ENCODE measurements around the gene THAP8.

THAP8 gene

GRCh38 chr19:35991731-35992450 lies 62.2 kb downstream of the THAP8 start:
- no peak for DNase-seq

- no peak for DNase-seq
Observed at GRCh38 chr19:35990771-35991730, 63.0 kb downstream of the THAP8 start.

- DNase-seq, result no peak
Observed at GRCh38 chr19:35990156-35990555, 63.9 kb downstream of the THAP8 start.

- no peak for DNase-seq
Observed at GRCh38 chr19:35988824-35989223, 65.3 kb downstream of the THAP8 start.

DNA sequence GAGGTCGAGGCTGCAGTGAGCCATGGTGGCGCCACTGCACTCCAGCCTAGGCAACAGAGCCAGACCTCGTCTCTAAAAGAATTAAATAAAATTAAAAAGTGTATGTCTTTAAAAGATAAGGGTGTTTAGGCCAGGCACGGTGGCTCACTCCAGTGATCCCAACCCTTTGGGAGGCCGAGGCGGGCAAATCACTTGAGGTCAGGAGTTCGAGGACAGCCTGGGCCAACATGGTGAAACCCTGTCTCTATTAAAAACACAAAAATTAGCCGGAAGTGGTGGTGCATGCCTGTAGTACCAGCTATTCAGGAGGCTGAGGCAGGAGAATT lies 66.6 kb downstream of the THAP8 start:
- DNase-seq, result no peak

DNA sequence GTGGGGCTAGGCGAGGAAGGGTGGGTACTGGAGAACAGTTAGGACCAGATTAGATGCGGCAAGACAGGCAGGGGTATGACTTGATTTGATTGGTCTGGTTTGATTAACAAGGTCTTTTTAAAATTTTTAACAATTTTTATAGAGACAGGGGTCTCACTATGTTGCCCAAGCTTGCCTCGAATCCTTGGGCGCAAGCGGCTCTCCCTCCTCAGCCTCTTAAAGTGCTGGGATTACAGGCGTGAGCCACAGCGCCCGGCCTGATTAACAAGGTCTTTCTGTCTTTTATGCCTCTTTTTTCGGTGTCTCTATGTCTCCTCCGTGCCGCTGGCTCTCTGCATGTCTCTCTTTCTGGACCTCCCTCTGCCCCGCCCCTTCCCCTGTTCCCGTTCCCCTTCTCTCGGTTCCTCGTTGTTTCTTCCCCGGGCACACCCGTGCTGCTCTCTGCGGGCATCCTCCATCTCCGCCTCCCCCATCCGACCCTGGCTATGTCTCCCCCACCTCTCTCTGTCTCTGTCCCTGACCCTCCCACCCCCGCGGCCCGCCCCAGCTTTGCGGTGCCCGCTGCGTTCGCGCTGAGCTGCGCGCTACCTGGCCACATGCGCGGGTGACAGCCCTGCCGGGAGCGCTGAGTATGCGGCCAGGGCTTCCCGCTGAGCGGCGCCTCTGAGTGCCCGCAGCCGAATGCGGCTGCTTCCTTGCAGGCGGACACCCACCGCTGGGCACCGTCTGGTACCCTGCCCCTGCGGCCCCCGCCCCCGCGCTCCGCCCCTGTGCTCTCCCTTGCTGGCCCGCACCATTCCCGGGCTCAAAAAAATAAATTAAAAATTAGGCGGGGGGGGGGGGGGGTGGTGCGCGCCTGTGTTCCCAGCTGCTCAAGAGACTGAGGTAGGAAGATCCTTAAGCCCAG lies 67.2 kb downstream of the THAP8 start:
- no peak for DNase-seq

DNA sequence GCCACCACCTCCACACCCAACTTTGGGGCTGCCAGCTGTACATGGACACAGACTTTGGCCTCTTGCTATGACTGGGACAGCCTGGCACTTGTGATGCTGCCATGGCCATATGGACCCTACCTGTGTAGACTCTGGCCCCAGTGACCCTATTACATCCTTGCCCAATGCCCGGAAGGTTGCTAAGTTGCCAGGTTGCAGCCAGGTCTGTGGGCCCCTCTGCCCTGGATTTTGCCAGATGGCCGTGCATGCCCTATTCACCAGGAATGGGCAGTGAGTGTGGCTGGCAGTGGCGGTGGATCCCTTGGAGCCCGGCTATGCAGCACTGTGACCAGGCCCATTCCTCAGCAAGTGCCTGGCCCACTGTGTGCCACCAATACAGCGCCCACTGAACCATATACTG lies 68.0 kb downstream of the THAP8 start:
- DNase-seq, result no peak

All from activated gamma-delta T cell treated with Interleukin-2 at 50 U/mL for 16 hours (primary cell).